ENCODE measurements around the gene MSANTD1. TPM values are rescaled to one million over a fixed set of nuclear protein-coding genes. Genes with fewer than 3 reads are reported as not detected.

Gene MSANTD1
- total and polyA plus RNA-seq, 7 donors: 0.11 to 0.94 (median 0.34) TPM

GRCh38 chr4:3291411-3291968, 42.5 kb downstream of the MSANTD1 start:
- WGBS, 3 donors: 29 to 41% (median 37%) methylated on average over 24 of the region's 24 CpGs
- H3K9me3 ChIP-seq: no peaks in the 10 kb centered on the region
- H3K4me3 ChIP-seq: peak overlapping the region; percentile 88
- no peaks in the 10 kb centered on the region for H3K36me3 ChIP-seq (ENCODE audit: insufficient read depth in 1 of 2, low read depth in 1 of 2)
- peak overlapping the region; percentile 96 for H3K27ac ChIP-seq
- intact Hi-C loops (cut with DNase I): loop anchor here in 1 of 2 donors (5.0 kb wide), 1 partner anchor 89 kb away; no protein-coding TSS in a partner anchor
- peak in 3 of 4 donors; percentile 18 to 41 (median 22) for ATAC-seq
- TF ChIP-seq CTCF (IDR thresholded peaks at IDR 0.05): no peak
- DNase-seq: peak in 1 of 2 donors; percentile 68
- peaks cover 30% of the 10 kb centered on the region for H3K4me1 ChIP-seq
- no peaks in the 10 kb centered on the region for H3K27me3 ChIP-seq (ENCODE audit: insufficient read depth in 3 of 3, low read length in 2 of 3)

GRCh38 chr4:3291969-3292570, 43.1 kb downstream of the MSANTD1 start:
- ATAC-seq (peak; percentile 73 to 82 (median 75)), DNase-seq (peak; percentile 74 to 86)
- Histone ChIP-seq H3K36me3 (ENCODE audit: insufficient read depth in 1 of 2, low read depth in 1 of 2) (no peaks in the 10 kb centered on the region), H3K9me3 (no peaks in the 10 kb centered on the region), H3K27ac (peak overlapping the region; percentile 96), H3K4me3 (peak overlapping the region; percentile 88), H3K27me3 (ENCODE audit: insufficient read depth in 3 of 3, low read length in 2 of 3) (no peaks in the 10 kb centered on the region), H3K4me1 (peaks cover 30% of the 10 kb centered on the region)
- intact Hi-C loops (cut with DNase I): loop anchor here in 1 of 2 donors (5.0 kb wide), 1 partner anchor 90 kb away; no protein-coding TSS in a partner anchor
- TF ChIP-seq CTCF (IDR thresholded peaks at IDR 0.05): no peak
- WGBS, 3 donors: 0 to 1% (median 0%) methylated on average over 34 to 60 of the region's 60 CpGs

- intact Hi-C loops (cut with DNase I): loop anchor here in 1 of 2 donors (5.0 kb wide), 1 partner anchor 90 kb away; no protein-coding TSS in a partner anchor
- DNase-seq: peak; percentile 96 to 98
Observed at GRCh38 chr4:3292571-3293400, 43.8 kb downstream of the MSANTD1 start, which contains the start of gene RGS12. Gene RGS12, plus strand, starts transcription at chr4:3293021. Its CDS starts 23,150 bp downstream, at chr4:3316171.

More at GRCh38 chr4:3292571-3293400, 43.8 kb downstream of the MSANTD1 start, which contains the start of gene RGS12:
- Histone ChIP-seq H3K27ac (peak within 1 kb of the TSS; percentile 96), H3K4me1 (peaks cover 30% of the 10 kb centered on the region), H3K9me3 (no peaks in the 10 kb centered on the region), H3K36me3 (ENCODE audit: insufficient read depth in 1 of 2, low read depth in 1 of 2) (no peaks in the 10 kb centered on the region), H3K4me3 (peak within 1 kb of the TSS; percentile 88), H3K27me3 (ENCODE audit: insufficient read depth in 3 of 3, low read length in 2 of 3) (no peaks in the 10 kb centered on the region)
- ATAC-seq: peak; percentile 92 to 94 (median 92)
- no peak for TF ChIP-seq CTCF (IDR thresholded peaks at IDR 0.05)
- WGBS, 3 donors: 0 to 1% (median 0%) methylated on average over 22 to 120 of the region's 121 CpGs

Data from psoas muscle (tissue), 8 donors.